ENCODE measurements around the gene TAC1. TPM values are rescaled to one million over a fixed set of nuclear protein-coding genes. Genes with fewer than 3 reads are reported as not detected.

Gene TAC1
- total and polyA plus RNA-seq, 10 of the 15 experiments (the other 5 are each of a cell fraction or from before 2014, with no cell fraction given), result not detected

DNA sequence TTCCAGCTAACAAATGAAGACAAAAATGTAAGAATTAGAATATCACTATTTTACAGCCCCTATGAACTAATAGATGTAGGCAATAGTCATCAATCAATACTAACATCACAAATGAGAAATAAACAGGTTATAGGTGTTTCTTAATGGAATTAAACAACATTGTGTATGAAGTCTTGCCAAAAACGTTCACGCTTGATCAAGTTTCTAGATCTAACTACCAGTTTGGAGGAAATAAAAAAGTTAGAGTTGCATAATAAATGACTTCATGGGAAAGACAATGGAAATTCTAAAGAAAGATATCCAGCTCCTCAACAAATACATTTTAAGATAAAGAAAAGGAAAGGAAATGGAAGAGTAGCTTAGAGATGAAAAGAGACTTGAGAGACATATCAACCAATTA lies 19.7 kb downstream of the TAC1 start:
- WGBS (ENCODE audit: insufficient coverage, insufficient replicate concordance, low lambda C conversion rate, missing lambda C conversion rate), result 38% methylated on average over 2 of the region's 2 CpGs
- no peak overlapping the region for H2AFZ ChIP-seq (ENCODE audit: control insufficient read depth, low read depth, low read length)
- SMC1A ChIA-PET (ENCODE audit: uncharacterized antibody, unreplicated experiment), result interaction anchor here (0.6 to 0.7 kb wide), 2 partner anchors 10 to 560 kb away, joined by 3 read pairs; no protein-coding TSS in a partner anchor

DNA sequence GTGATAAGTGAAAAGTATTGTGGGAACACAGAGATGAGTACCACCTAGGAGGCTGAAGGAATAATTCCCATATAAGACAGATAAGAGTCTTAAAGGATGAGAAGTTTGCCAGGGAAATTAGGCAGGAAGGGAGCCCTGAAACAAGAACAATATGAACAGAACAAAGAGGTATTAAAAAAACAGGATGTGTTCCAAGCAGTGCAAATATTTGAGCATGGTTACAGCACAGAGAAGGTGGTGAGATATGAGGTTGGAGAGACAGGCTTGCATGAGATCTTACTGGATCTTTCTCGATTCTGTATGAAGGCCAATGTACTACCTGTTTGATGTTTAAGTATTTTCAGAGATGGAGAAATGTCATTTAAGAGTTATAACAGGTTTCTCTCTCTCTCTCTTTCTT lies 20.3 kb downstream of the TAC1 start:
- DNase-seq (ENCODE audit: low read depth, low spot score), result no peak
- Histone ChIP-seq H3K79me2 (ENCODE audit: control insufficient read depth, insufficient read depth, low read length) (no peaks in the 10 kb centered on the region), H3K9me3 (replicated peaks; ENCODE audit: control insufficient read depth, insufficient read depth, low read length) (no peaks in the 10 kb centered on the region), H3K9ac (ENCODE audit: control insufficient read depth, insufficient read depth, low read length) (no peak overlapping the region), H3K4me1 (ENCODE audit: control insufficient read depth, insufficient read depth, low read length) (no peaks in the 10 kb centered on the region), H3K27ac (ENCODE audit: control insufficient read depth, insufficient read depth) (no peak overlapping the region), H4K20me1 (ENCODE audit: control insufficient read depth, insufficient read depth) (no peaks in the 10 kb centered on the region), H2AFZ (ENCODE audit: control insufficient read depth, low read depth, low read length) (no peak overlapping the region), H3K27me3 (replicated peaks in 1 of 2; ENCODE audit: control insufficient read depth in 2 of 2, insufficient read depth in 2 of 2, low read length in 1 of 2) (no peaks in the 10 kb centered on the region), H3K4me3 (no peak overlapping the region), H3K4me2 (ENCODE audit: control insufficient read depth, insufficient read depth) (no peak overlapping the region), H3K36me3 (ENCODE audit: control insufficient read depth in 2 of 2, insufficient read depth in 2 of 2, low read length in 1 of 2) (no peaks in the 10 kb centered on the region)
- TF ChIP-seq STAT1 (conservative IDR thresholded peaks at IDR 0.05), result no peak
- no peak for TF ChIP-seq RELA (IDR thresholded peaks at IDR 0.05; ENCODE audit: borderline replicate concordance, partially characterized antibody)
- TF ChIP-seq POLR2AphosphoS2 (IDR thresholded peaks at IDR 0.05; ENCODE audit: low read depth, low read length), result no peak
- CTCF ChIA-PET, result no interaction called here
- in situ Hi-C loops (cut with MboI), result no loop called here
- no TSS peak for BruUV-seq (replicated peaks)
- ATAC-seq, result no peak
- intact Hi-C loops (cut with micrococcal nuclease; ENCODE audit: unreplicated experiment), result no loop called here
- FAIRE-seq, result no peak
- RAD21 ChIA-PET (ENCODE audit: unreplicated experiment), result no interaction called here
- SMC1A ChIA-PET (ENCODE audit: uncharacterized antibody, unreplicated experiment), result interaction anchor here (0.7 kb wide), 1 partner anchor 11 kb away, joined by 3 read pairs; no protein-coding TSS in a partner anchor
- POLR2A ChIA-PET, result no interaction called here
- 6% methylated on average over 1 of the region's 1 CpG for WGBS (ENCODE audit: insufficient coverage, insufficient replicate concordance, low lambda C conversion rate, missing lambda C conversion rate)

More for the DNA sequence above, 19.7 kb downstream of the TAC1 start:
- DNase-seq (ENCODE audit: low read depth, low spot score) (no peak), ATAC-seq (no peak), FAIRE-seq (no peak)
- Histone ChIP-seq H3K36me3 (ENCODE audit: control insufficient read depth in 2 of 2, insufficient read depth in 2 of 2, low read length in 1 of 2) (no peaks in the 10 kb centered on the region), H3K79me2 (ENCODE audit: control insufficient read depth, insufficient read depth, low read length) (no peaks in the 10 kb centered on the region), H3K27me3 (replicated peaks in 1 of 2; ENCODE audit: control insufficient read depth in 2 of 2, insufficient read depth in 2 of 2, low read length in 1 of 2) (no peaks in the 10 kb centered on the region), H3K9ac (ENCODE audit: control insufficient read depth, insufficient read depth, low read length) (no peak overlapping the region), H3K9me3 (replicated peaks; ENCODE audit: control insufficient read depth, insufficient read depth, low read length) (no peaks in the 10 kb centered on the region), H3K4me3 (no peak overlapping the region), H3K27ac (ENCODE audit: control insufficient read depth, insufficient read depth) (no peak overlapping the region), H4K20me1 (ENCODE audit: control insufficient read depth, insufficient read depth) (no peaks in the 10 kb centered on the region), H3K4me2 (ENCODE audit: control insufficient read depth, insufficient read depth) (no peak overlapping the region), H3K4me1 (ENCODE audit: control insufficient read depth, insufficient read depth, low read length) (no peaks in the 10 kb centered on the region)
- intact Hi-C loops (cut with micrococcal nuclease; ENCODE audit: unreplicated experiment) (no loop called here), in situ Hi-C loops (cut with MboI) (no loop called here)
- TF ChIP-seq MTA3 (IDR thresholded peaks at IDR 0.05; ENCODE audit: borderline replicate concordance, low read length), result no peak
- TF ChIP-seq SIX5 (IDR thresholded peaks at IDR 0.05; ENCODE audit: low read depth, low read length, severe bottlenecking), result no peak
- TF ChIP-seq ASH2L (IDR thresholded peaks at IDR 0.05; ENCODE audit: borderline replicate concordance, low read depth), result no peak
- TF ChIP-seq, protein P1, sequence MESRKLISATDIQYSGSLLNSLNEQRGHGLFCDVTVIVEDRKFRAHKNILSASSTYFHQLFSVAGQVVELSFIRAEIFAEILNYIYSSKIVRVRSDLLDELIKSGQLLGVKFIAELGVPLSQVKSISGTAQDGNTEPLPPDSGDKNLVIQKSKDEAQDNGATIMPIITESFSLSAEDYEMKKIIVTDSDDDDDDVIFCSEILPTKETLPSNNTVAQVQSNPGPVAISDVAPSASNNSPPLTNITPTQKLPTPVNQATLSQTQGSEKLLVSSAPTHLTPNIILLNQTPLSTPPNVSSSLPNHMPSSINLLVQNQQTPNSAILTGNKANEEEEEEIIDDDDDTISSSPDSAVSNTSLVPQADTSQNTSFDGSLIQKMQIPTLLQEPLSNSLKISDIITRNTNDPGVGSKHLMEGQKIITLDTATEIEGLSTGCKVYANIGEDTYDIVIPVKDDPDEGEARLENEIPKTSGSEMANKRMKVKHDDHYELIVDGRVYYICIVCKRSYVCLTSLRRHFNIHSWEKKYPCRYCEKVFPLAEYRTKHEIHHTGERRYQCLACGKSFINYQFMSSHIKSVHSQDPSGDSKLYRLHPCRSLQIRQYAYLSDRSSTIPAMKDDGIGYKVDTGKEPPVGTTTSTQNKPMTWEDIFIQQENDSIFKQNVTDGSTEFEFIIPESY (IDR thresholded peaks at IDR 0.05), result no peak
- no peak for TF ChIP-seq SRF (IDR thresholded peaks at IDR 0.05; ENCODE audit: low read depth in 2 of 2, low read length in 2 of 2)
- no peak for TF ChIP-seq CREB1 (IDR thresholded peaks at IDR 0.05; ENCODE audit: low read depth)
- RAD21 ChIA-PET (ENCODE audit: unreplicated experiment), result no interaction called here
- CTCF ChIA-PET, result no interaction called here
- no TSS peak for BruUV-seq (replicated peaks)
- POLR2A ChIA-PET, result no interaction called here
